ES-I3 (cell line): ENCODE data around the gene SNX24.
"Not testable (repeated sequence)": the region's sequence is repeated elsewhere in the genome, so short reads cannot be mapped to it uniquely, and the experiment has no call there.

Experiments
- H3K36me3 ChIP-seq: 2 replicates; pipeline ENCODE4 v1.6.1; 2013; ENCODE audit warnings: mild to moderate bottlenecking, low read length, control low read depth, moderate library complexity; ENCODE audit not compliant: insufficient read depth
- H3K4me1 ChIP-seq: 2 replicates; pipeline ENCODE4 v1.6.1; 2013; ENCODE audit warnings: mild to moderate bottlenecking, control low read depth, low read length; ENCODE audit not compliant: insufficient read depth
- H3K9ac ChIP-seq: 2 replicates; pipeline ENCODE4 v1.6.1; 2013; ENCODE audit warnings: low read depth, mild to moderate bottlenecking, low read length, moderate library complexity
- H3K9me3 ChIP-seq: 2 replicates; pipeline ENCODE4 v1.6.1; 2013; ENCODE audit warnings: mild to moderate bottlenecking, low read length, moderate library complexity; ENCODE audit not compliant: control insufficient read depth, insufficient read depth

SNX24 gene

GRCh38 chr5:122849771-122850170 lies 4.4 kb downstream of the SNX24 start:
- peaks cover 14% of the 10 kb centered on the region; the same call in 1 of the 2 replicates for H3K4me1 ChIP-seq
- H3K36me3 ChIP-seq: no peaks in the 10 kb centered on the region
- no peaks in the 10 kb centered on the region for H3K9me3 ChIP-seq
- no peak overlapping the region for H3K9ac ChIP-seq

GRCh38 chr5:122857538-122857937 lies 12.1 kb downstream of the SNX24 start:
- not testable (repeated sequence) for H3K9ac ChIP-seq, H3K36me3 ChIP-seq, H3K9me3 ChIP-seq
- H3K4me1 ChIP-seq: peaks cover 11% of the 10 kb centered on the region

DNA sequence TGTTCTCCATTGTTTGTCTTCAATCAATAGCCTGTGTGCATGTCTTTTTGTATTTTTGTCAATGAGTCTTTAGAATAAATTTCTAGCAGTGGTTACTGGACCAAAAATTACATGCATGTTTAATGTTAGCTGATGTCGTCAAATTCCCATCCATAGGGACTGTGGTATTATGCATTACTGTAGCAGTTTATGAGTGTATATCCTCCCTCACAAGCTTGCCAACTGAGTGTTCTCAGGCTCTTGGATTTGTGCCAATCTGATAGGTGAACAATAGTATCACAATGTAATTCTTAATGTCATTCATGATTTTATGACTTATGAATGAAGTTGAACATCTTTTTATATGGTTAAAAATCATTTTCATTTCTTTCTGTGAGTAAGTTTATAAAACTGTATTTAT lies 13.0 kb downstream of the SNX24 start:
- H3K9me3 ChIP-seq: no peaks in the 10 kb centered on the region
- no peaks in the 10 kb centered on the region for H3K36me3 ChIP-seq
- H3K9ac ChIP-seq: no peak overlapping the region
- peaks cover 11% of the 10 kb centered on the region for H3K4me1 ChIP-seq

GRCh38 chr5:122863240-122863639 lies 17.8 kb downstream of the SNX24 start:
- Histone ChIP-seq H3K9me3 (no peaks in the 10 kb centered on the region), H3K4me1 (peaks cover 11% of the 10 kb centered on the region)

GRCh38 chr5:122863721-122864120 lies 18.3 kb downstream of the SNX24 start:
- H3K9ac ChIP-seq: no peak overlapping the region
- peaks cover 11% of the 10 kb centered on the region for H3K4me1 ChIP-seq

More at GRCh38 chr5:122863240-122863639, 17.8 kb downstream of the SNX24 start:
- H3K36me3 ChIP-seq: no peaks in the 10 kb centered on the region
- no peak overlapping the region for H3K9ac ChIP-seq

DNA sequence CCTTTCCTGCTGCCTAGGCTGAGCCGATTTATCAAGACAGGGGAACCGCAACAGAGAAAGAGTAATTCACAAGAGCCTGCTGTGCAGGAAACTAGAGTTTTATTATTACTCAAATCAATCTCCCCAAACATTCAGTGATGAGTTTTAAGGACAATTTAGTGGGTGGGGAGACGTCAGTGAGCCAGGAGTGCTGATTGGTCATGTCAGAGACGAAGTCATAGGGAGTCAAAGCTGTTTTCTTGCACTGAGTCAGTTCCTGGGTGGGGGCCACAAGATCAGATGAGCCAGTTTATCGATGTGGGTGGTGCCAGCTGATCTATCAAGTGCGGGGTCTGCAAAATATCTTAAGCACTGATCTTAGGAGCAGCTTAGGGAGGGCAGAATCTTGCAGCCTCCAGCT lies 19.0 kb downstream of the SNX24 start:
- Histone ChIP-seq H3K9ac (no peak overlapping the region), H3K36me3 (no peaks in the 10 kb centered on the region), H3K9me3 (no peaks in the 10 kb centered on the region), H3K4me1 (peaks cover 8% of the 10 kb centered on the region)

More at GRCh38 chr5:122863721-122864120, 18.3 kb downstream of the SNX24 start:
- H3K36me3 ChIP-seq: no peaks in the 10 kb centered on the region
- no peaks in the 10 kb centered on the region for H3K9me3 ChIP-seq

DNA sequence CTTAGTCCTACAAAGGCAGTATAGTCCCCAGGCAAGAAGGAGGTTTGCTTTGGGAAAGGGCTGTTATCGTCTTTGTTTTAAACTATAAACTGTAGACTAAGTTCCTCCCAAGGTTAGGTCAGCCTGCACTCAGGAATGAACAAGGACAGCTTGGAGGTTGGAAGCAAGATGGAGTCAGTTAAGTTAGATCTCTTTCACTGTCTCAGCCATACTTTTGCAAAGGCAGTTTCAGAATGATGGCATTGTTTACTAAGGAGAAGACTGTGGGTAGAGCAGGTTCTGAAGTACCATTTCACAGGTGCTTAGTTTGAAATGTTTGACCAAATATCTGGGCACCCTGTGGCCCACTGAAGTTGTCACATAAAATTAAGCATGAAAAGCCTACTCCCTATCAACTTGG lies 19.4 kb downstream of the SNX24 start:
- no peaks in the 10 kb centered on the region for H3K9me3 ChIP-seq

GRCh38 chr5:122870219-122870856 lies 24.9 kb downstream of the SNX24 start:
- Histone ChIP-seq H3K36me3 (no peaks in the 10 kb centered on the region), H3K9me3 (no peaks in the 10 kb centered on the region), H3K9ac (no peak overlapping the region), H3K4me1 (0 out of 2 replicates have a peak, but pooled peaks cover 4% of the 10 kb centered on the region)

More for the DNA sequence above, 19.4 kb downstream of the SNX24 start:
- Histone ChIP-seq H3K4me1 (peaks cover 4% of the 10 kb centered on the region; the same call in 1 of the 2 replicates), H3K36me3 (no peaks in the 10 kb centered on the region), H3K9ac (no peak overlapping the region)

GRCh38 chr5:122871661-122872060 lies 26.2 kb downstream of the SNX24 start:
- no peak overlapping the region for H3K9ac ChIP-seq
- H3K36me3 ChIP-seq: no peaks in the 10 kb centered on the region
- H3K4me1 ChIP-seq: 0 out of 2 replicates have a peak, but pooled peaks cover 4% of the 10 kb centered on the region
- H3K9me3 ChIP-seq: no peaks in the 10 kb centered on the region

DNA sequence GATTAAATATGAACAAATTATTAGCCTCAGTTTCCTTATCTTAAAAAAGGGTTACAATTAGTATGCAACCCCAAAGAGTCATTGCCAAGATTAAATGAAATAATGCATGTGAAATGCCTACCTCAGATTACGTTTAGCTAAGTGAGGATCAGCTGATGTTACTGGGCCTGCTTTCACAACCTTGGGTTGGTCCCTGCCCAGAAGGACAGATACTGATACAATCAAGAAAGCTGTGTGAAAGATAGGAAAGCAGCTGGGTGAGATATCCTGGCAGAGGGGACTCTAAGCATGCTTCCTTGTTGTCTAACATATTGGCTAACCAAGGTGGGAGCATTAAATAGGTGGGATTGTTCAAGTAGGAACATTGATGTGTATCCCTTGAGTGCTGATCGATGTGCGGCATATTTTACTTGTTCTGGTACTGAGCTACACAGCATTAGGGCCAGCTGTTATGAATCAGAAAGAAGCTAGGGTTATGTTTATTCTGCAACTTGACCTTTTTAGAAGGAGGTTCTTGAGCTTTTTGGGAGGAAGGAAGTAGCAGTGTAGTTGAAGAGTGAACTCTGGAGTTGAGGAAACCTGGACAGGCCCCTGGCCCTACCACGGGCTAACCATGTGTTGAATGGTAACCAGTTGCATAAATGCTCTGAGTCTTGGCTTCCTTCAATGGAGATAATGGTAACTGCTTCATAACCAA lies 28.9 kb downstream of the SNX24 start:
- Histone ChIP-seq H3K9me3 (no peaks in the 10 kb centered on the region), H3K36me3 (no peaks in the 10 kb centered on the region), H3K4me1 (0 out of 2 replicates have a peak, but pooled peaks cover 4% of the 10 kb centered on the region), H3K9ac (no peak overlapping the region)

- Histone ChIP-seq H3K9me3 (no peaks in the 10 kb centered on the region), H3K9ac (no peak overlapping the region), H3K4me1 (peaks cover 4% of the 10 kb centered on the region; the same call in 1 of the 2 replicates), H3K36me3 (no peaks in the 10 kb centered on the region)
Measured at GRCh38 chr5:122877518-122877917, 32.1 kb downstream of the SNX24 start.

DNA sequence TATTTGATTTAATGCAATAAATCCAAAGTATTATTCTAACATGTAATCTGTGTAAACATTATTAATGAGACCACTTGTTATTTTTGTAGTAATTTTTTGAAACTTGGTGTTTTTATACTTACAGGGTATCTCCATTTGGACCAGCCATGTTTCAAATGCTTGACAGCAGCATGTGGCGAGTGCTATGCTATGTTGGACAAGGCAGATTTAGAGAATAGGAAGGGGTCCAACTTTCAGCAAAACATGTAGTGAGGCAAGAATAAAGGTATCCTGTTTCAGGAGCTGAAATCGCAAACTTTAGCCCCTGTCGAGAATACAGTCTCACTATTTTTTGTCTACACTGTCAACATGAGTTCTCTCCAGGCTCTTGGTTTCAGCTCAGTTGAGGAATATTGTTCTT lies 33.7 kb downstream of the SNX24 start:
- no peak overlapping the region for H3K9ac ChIP-seq
- H3K9me3 ChIP-seq: no peaks in the 10 kb centered on the region
- H3K36me3 ChIP-seq: no peaks in the 10 kb centered on the region
- H3K4me1 ChIP-seq: peaks cover 4% of the 10 kb centered on the region; the same call in 1 of the 2 replicates

- peaks cover 11% of the 10 kb centered on the region for H3K4me1 ChIP-seq
- no peaks in the 10 kb centered on the region for H3K36me3 ChIP-seq
- no peak overlapping the region for H3K9ac ChIP-seq
- no peaks in the 10 kb centered on the region for H3K9me3 ChIP-seq
Measured at GRCh38 chr5:122880170-122880689, 34.8 kb downstream of the SNX24 start.

DNA sequence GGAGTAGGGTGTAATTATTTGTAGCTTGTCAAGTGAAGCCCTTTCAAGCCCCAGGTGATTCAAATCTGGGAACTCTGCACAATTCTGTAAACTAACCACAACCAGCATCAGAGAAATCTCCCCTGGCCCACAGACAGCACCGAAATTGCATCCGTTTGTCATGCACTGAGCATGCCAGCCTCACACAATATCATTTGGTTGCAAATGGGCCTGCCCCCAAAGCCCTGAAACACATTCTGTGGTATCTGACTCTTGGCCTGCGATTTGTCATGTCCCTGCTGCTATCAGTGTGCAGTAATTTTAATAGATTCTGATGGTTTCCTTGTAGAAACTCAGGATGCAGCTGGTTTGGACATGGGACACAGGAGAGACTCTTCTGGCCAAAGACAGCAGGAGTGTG lies 35.3 kb downstream of the SNX24 start:
- H3K9ac ChIP-seq: no peak overlapping the region
- peaks cover 14% of the 10 kb centered on the region for H3K4me1 ChIP-seq
- no peaks in the 10 kb centered on the region for H3K9me3 ChIP-seq
- no peaks in the 10 kb centered on the region for H3K36me3 ChIP-seq

GRCh38 chr5:122882831-122883230 lies 37.4 kb downstream of the SNX24 start:
- Histone ChIP-seq H3K9me3 (no peaks in the 10 kb centered on the region), H3K4me1 (peaks cover 14% of the 10 kb centered on the region), H3K36me3 (no peaks in the 10 kb centered on the region), H3K9ac (no peak overlapping the region)
